Large intestine (tissue), 3 donors: ENCODE results near the gene CDC73. TPM values are rescaled to one million over a fixed set of nuclear protein-coding genes. Genes with fewer than 3 reads are reported as not detected.
"Not testable (repeated sequence)": the region's sequence is repeated elsewhere in the genome, so short reads cannot be mapped to it uniquely, and the experiment has no call there.

ENCODE experiments used
- DNase-seq, 2 donors: peaks; one replicate each; pipeline versions ENCODE4 v3.0.0 to v3.0.0-alpha.2; 2013
- H3K27ac ChIP-seq: one replicate; pipeline ENCODE4 v1.5.1; 2013; ENCODE audit warnings: low read length
- H3K27me3 ChIP-seq: 2 replicates; pipeline ENCODE4 v1.6.1; 2013; ENCODE audit warnings: low read length; ENCODE audit not compliant: control insufficient read depth, insufficient read depth
- H3K36me3 ChIP-seq: 2 replicates; pipeline ENCODE4 v1.6.1; 2013; ENCODE audit warnings: low read length; ENCODE audit not compliant: control insufficient read depth, insufficient read depth
- H3K4me1 ChIP-seq: one replicate; pipeline ENCODE4 v1.6.1; 2013; ENCODE audit warnings: low read length; ENCODE audit not compliant: control insufficient read depth, insufficient read depth
- H3K4me3 ChIP-seq: one replicate; pipeline ENCODE4 v1.5.1; 2013; ENCODE audit warnings: low read length
- H3K9me3 ChIP-seq: one replicate; pipeline ENCODE4 v1.6.1; 2013; ENCODE audit warnings: mild to moderate bottlenecking, low read depth, low read length, moderate library complexity; ENCODE audit not compliant: control insufficient read depth
- WGBS: methylation state at CpG from one replicate; pipeline ENCODE4 v1.1.5; 2013; ENCODE audit warnings: low lambda C conversion rate; ENCODE audit not compliant: insufficient coverage; 5-methylcytosine and 5-hydroxymethylcytosine counted together
- polyA plus RNA-seq: library from polyadenylated mRNA; unstranded; fragments of 120-200 nt; gene quantifications from one replicate; pipeline ENCODE4 v1.2.1, GENCODE V29; 2013

CDC73 gene
- polyA plus RNA-seq, 1 donor: 23.7 TPM

GRCh38 chr1:193281894-193282293 lies 160.1 kb downstream of the CDC73 start:
- H3K27ac ChIP-seq: no peak overlapping the region
- WGBS: 80% methylated on average over 1 of the region's 1 CpG
- no peak overlapping the region for H3K4me3 ChIP-seq
- no peaks in the 10 kb centered on the region for H3K36me3 ChIP-seq
- no peaks in the 10 kb centered on the region for H3K4me1 ChIP-seq
- H3K27me3 ChIP-seq: no peaks in the 10 kb centered on the region
- no peak for DNase-seq
- no peaks in the 10 kb centered on the region for H3K9me3 ChIP-seq

GRCh38 chr1:193283016-193283415 lies 161.2 kb downstream of the CDC73 start:
- no peak for DNase-seq
- Histone ChIP-seq H3K4me3 (no peak overlapping the region), H3K27me3 (no peaks in the 10 kb centered on the region), H3K36me3 (no peaks in the 10 kb centered on the region), H3K9me3 (no peaks in the 10 kb centered on the region), H3K4me1 (no peaks in the 10 kb centered on the region), H3K27ac (no peak overlapping the region)
- WGBS: no CpG with 5 or more reads among the region's 1 CpG

DNA sequence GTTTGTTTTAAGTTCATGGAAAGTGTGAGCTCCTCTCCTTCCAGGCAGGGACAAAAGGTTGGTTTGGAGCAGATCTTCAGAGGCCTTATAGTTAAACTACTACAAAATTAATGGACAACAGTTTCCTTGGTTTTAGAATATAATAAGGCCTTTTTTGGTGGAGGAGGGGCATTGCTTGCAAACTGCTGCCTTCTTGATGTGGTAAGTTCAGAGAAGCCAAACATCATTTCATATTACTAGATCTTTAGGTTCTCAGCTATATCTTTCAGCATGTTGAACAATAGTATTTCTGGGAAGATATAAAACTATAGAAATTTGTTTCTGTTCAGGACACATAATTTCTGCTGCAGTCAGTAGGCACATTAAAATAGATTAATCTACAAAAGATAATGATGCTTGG lies 162.4 kb downstream of the CDC73 start:
- H3K27me3 ChIP-seq: no peaks in the 10 kb centered on the region
- H3K9me3 ChIP-seq: no peaks in the 10 kb centered on the region
- no peak overlapping the region for H3K27ac ChIP-seq
- no peaks in the 10 kb centered on the region for H3K36me3 ChIP-seq
- no peak overlapping the region for H3K4me3 ChIP-seq
- H3K4me1 ChIP-seq: no peaks in the 10 kb centered on the region
- no peak for DNase-seq

DNA sequence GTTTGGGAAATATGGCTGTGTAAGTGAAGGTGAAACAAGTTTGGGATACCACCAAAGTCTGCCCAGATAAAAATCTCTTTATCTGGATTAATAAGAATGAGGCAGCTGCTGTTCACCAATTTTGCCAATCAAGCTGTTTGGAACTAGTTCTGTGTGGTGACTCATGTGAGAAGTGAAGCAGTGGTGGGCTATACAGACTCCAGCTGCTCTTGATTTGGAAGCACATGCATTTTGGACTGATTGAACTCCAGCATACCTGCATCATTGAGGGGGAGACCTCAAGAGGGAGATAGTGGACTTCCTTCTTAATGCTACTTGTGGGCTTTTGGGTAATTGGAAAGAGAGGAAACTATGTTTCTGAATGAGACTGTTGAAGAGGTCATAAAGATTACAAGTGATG lies 163.8 kb downstream of the CDC73 start:
- Histone ChIP-seq H3K36me3 (no peaks in the 10 kb centered on the region), H3K4me1 (no peaks in the 10 kb centered on the region), H3K27me3 (no peaks in the 10 kb centered on the region), H3K9me3 (no peaks in the 10 kb centered on the region), H3K4me3 (no peak overlapping the region), H3K27ac (no peak overlapping the region)
- no peak for DNase-seq

DNA sequence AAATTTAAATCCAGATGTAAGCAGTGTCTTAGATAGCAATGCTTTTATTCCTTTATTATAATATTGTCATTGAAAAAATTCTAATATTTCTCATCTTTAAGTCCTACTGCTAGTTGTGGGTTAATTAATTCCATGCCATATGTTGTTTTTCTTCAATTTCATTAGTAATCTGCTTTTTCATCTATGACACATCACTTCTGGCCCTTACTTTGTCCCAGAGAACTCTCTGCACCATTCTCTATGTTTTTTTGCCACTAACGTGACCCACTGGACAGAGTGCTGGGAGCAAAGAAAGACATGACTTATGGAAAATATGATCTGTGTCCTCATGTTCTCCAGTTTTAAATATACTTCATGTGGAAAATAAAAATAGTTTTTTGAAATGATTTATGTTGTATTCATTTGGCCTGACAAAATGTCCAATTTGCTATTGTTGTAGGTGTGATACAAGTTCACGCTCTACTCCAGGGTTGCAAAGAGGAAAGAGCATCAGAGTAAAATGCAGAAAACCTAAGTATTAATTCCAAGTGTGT lies 166.8 kb downstream of the CDC73 start:
- not testable (repeated sequence) for H3K36me3 ChIP-seq, H3K27ac ChIP-seq, H3K9me3 ChIP-seq, DNase-seq, H3K4me3 ChIP-seq, H3K27me3 ChIP-seq, H3K4me1 ChIP-seq
- WGBS: 94% methylated on average over 2 of the region's 2 CpGs

GRCh38 chr1:193293726-193294125 lies 171.9 kb downstream of the CDC73 start:
- Histone ChIP-seq H3K27me3 (no peaks in the 10 kb centered on the region), H3K27ac (no peak overlapping the region), H3K4me1 (no peaks in the 10 kb centered on the region), H3K4me3 (no peak overlapping the region), H3K36me3 (no peaks in the 10 kb centered on the region), H3K9me3 (peaks cover 4% of the 10 kb centered on the region)
- no CpG with 5 or more reads among the region's 2 CpGs for WGBS
- no peak for DNase-seq

- H3K27me3 ChIP-seq: no peaks in the 10 kb centered on the region
- H3K27ac ChIP-seq: no peak overlapping the region
- WGBS: no CpG with 5 or more reads among the region's 1 CpG
- H3K4me1 ChIP-seq: no peaks in the 10 kb centered on the region
- H3K36me3 ChIP-seq: no peaks in the 10 kb centered on the region
- DNase-seq: no peak
- H3K4me3 ChIP-seq: no peak overlapping the region
- H3K9me3 ChIP-seq: peaks cover 4% of the 10 kb centered on the region
Observed at GRCh38 chr1:193299038-193299437, 177.2 kb downstream of the CDC73 start.

DNA sequence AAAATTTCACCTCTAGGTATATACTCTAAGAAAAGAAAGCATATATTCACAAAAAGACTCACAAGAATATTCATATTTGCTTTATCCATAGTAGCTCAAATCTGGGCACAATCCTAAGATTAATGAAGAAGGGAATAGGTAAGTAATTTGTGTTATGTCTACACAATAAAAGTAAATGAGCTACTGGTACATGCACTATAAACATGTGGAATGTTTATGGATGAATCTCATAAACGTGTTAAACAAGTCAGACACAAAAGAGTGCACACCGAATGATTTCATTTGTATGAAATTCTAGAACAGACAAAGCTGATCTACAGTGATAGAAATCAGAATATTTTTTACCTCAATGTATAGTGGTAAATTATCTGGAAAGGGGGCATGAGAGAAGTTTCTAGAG lies 179.9 kb downstream of the CDC73 start:
- Histone ChIP-seq H3K4me3 (no peak overlapping the region), H3K9me3 (peaks cover 4% of the 10 kb centered on the region), H3K36me3 (no peaks in the 10 kb centered on the region), H3K27ac (no peak overlapping the region), H3K27me3 (no peaks in the 10 kb centered on the region), H3K4me1 (no peaks in the 10 kb centered on the region)
- no peak for DNase-seq
- WGBS: 67% methylated on average over 2 of the region's 2 CpGs

- DNase-seq: no peak
- Histone ChIP-seq H3K4me3 (no peak overlapping the region), H3K4me1 (peaks cover 10% of the 10 kb centered on the region), H3K27ac (no peak overlapping the region), H3K9me3 (no peaks in the 10 kb centered on the region), H3K27me3 (no peaks in the 10 kb centered on the region), H3K36me3 (no peaks in the 10 kb centered on the region)
- 100% methylated on average over 1 of the region's 1 CpG for WGBS
Observed at GRCh38 chr1:193303849-193304248, 182.0 kb downstream of the CDC73 start.

Other genes with a start within 250 kb of the CDC73 start
- 32.7 TPM for gene UCHL5, start 62.7 kb upstream of the CDC73 start, polyA plus RNA-seq
- gene RO60, start 62.4 kb upstream of the CDC73 start, polyA plus RNA-seq: 27.9 TPM
- 16.7 TPM for gene GLRX2, start 16.6 kb upstream of the CDC73 start, polyA plus RNA-seq
- 4.9 TPM for gene B3GALT2, start 64.6 kb downstream of the CDC73 start, polyA plus RNA-seq